ENCODE measurements around the gene SLC6A11. TPM values are rescaled to one million over a fixed set of nuclear protein-coding genes. Genes with fewer than 3 reads are reported as not detected.

The SLC6A11 gene
- total and polyA plus RNA-seq, 7 donors, result 0.06 TPM; not detected in 6

- DNase-seq, result no peak
Measured at GRCh38 chr3:10822708-10823515, 6.9 kb downstream of the SLC6A11 start.

GRCh38 chr3:10823516-10823818, 7.4 kb downstream of the SLC6A11 start:
- intact Hi-C loops (cut with DNase I), result no loop called here
- Histone ChIP-seq H3K9me3 (peaks cover 2% of the 10 kb centered on the region), H3K27ac (no peak overlapping the region), H3K36me3 (ENCODE audit: insufficient read depth in 1 of 2, low read depth in 1 of 2) (no peaks in the 10 kb centered on the region), H3K4me3 (no peak overlapping the region), H3K27me3 (ENCODE audit: insufficient read depth in 3 of 3, low read length in 2 of 3) (peaks cover 0 to 3% (median 0%) of the 10 kb centered on the region in 3 donors), H3K4me1 (no peaks in the 10 kb centered on the region)
- DNase-seq, result no peak
- TF ChIP-seq, protein P1, sequence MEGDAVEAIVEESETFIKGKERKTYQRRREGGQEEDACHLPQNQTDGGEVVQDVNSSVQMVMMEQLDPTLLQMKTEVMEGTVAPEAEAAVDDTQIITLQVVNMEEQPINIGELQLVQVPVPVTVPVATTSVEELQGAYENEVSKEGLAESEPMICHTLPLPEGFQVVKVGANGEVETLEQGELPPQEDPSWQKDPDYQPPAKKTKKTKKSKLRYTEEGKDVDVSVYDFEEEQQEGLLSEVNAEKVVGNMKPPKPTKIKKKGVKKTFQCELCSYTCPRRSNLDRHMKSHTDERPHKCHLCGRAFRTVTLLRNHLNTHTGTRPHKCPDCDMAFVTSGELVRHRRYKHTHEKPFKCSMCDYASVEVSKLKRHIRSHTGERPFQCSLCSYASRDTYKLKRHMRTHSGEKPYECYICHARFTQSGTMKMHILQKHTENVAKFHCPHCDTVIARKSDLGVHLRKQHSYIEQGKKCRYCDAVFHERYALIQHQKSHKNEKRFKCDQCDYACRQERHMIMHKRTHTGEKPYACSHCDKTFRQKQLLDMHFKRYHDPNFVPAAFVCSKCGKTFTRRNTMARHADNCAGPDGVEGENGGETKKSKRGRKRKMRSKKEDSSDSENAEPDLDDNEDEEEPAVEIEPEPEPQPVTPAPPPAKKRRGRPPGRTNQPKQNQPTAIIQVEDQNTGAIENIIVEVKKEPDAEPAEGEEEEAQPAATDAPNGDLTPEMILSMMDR (IDR thresholded peaks at IDR 0.05), result no peak
- 72 to 92% (median 84%) methylated on average over 2 of the region's 2 CpGs for WGBS, 3 donors
- ATAC-seq, result no peak

More at GRCh38 chr3:10822708-10823515, 6.9 kb downstream of the SLC6A11 start:
- intact Hi-C loops (cut with DNase I), result no loop called here
- Histone ChIP-seq H3K4me3 (no peak overlapping the region), H3K9me3 (peaks cover 2% of the 10 kb centered on the region), H3K4me1 (no peaks in the 10 kb centered on the region), H3K27ac (no peak overlapping the region), H3K27me3 (ENCODE audit: insufficient read depth in 3 of 3, low read length in 2 of 3) (peaks cover 0 to 6% (median 0%) of the 10 kb centered on the region in 3 donors), H3K36me3 (ENCODE audit: insufficient read depth in 1 of 2, low read depth in 1 of 2) (no peaks in the 10 kb centered on the region)
- no peak for ATAC-seq
- TF ChIP-seq, protein P1 (IDR thresholded peaks at IDR 0.05), result no peak
- WGBS, 3 donors, result 67 to 73% (median 72%) methylated on average over 5 of the region's 5 CpGs

DNA sequence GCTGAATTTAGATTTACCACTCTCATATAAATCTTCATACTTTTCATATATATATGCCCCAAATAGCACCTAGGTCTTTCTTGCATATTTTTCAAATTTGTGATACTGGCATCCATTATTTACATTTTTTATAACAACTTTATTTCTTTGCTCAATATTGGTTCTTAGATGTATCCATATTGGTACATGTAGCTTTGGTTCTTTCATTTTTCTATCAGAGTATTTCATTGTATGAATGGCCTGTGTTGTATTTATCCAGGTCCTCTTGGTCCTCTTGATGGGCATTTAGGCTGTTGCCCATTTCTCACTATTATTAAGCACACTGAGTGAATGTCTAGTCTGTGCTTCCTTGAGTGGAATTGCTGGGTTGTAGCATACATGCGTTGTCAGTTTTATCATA, 8.4 kb downstream of the SLC6A11 start:
- ATAC-seq, result no peak
- H3K36me3 ChIP-seq (ENCODE audit: insufficient read depth in 1 of 2, low read depth in 1 of 2), result no peaks in the 10 kb centered on the region
- H3K27me3 ChIP-seq (ENCODE audit: insufficient read depth in 3 of 3, low read length in 2 of 3), result peaks cover 0 to 3% (median under 1%) of the 10 kb centered on the region in 3 donors
- DNase-seq, result no peak
- intact Hi-C loops (cut with DNase I), result no loop called here
- TF ChIP-seq, protein P1 (IDR thresholded peaks at IDR 0.05), result no peak
- no peaks in the 10 kb centered on the region for H3K4me1 ChIP-seq
- peaks cover 2% of the 10 kb centered on the region for H3K9me3 ChIP-seq
- 87 to 100% (median 96%) methylated on average over 1 of the region's 1 CpG for WGBS, 3 donors
- no peak overlapping the region for H3K27ac ChIP-seq
- H3K4me3 ChIP-seq, result no peak overlapping the region

- ATAC-seq (no peak), DNase-seq (no peak)
- Histone ChIP-seq H3K4me1 (no peaks in the 10 kb centered on the region), H3K9me3 (no peaks in the 10 kb centered on the region), H3K36me3 (ENCODE audit: insufficient read depth in 1 of 2, low read depth in 1 of 2) (no peaks in the 10 kb centered on the region), H3K27me3 (ENCODE audit: insufficient read depth in 3 of 3, low read length in 2 of 3) (peaks cover 0 to 6% (median 3%) of the 10 kb centered on the region in 3 donors), H3K4me3 (no peak overlapping the region), H3K27ac (no peak overlapping the region)
- TF ChIP-seq, protein P1 (IDR thresholded peaks at IDR 0.05), result no peak
- intact Hi-C loops (cut with DNase I), result no loop called here
- WGBS, 3 donors, result 42 to 52% (median 50%) methylated on average over 3 of the region's 3 CpGs
Measured at GRCh38 chr3:10833855-10834414, 17.9 kb downstream of the SLC6A11 start.

Data from psoas muscle (tissue), 8 donors.